ELF-1 (cell line): ENCODE data around the gene ESYT3.
"Not testable (repeated sequence)": the region's sequence is repeated elsewhere in the genome, so short reads cannot be mapped to it uniquely, and the experiment has no call there.

Experiments
- DNase-seq: peaks from one replicate; pipeline ENCODE4 v3.0.0-alpha.2; 2016; ENCODE audit warnings: low read depth, low spot score

ESYT3 gene

DNA sequence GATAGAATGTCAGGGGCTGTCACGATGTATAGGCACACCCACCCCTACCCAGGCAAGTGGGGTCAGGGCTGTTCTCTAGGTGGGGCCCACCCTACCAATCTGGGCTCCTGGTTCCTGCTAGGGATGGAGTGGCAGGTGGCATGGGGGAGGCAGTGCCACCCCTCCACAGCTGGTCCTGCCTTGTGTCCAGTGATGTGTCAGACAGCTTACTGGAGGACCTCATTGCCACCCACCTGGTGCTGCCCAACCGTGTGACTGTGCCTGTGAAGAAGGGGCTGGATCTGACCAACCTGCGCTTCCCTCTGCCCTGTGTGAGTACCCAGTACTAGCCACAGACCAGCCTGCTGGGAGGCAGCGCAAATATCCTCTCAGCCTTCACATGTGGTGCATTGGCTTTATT lies 27.5 kb downstream of the ESYT3 start:
- no peak for DNase-seq

DNA sequence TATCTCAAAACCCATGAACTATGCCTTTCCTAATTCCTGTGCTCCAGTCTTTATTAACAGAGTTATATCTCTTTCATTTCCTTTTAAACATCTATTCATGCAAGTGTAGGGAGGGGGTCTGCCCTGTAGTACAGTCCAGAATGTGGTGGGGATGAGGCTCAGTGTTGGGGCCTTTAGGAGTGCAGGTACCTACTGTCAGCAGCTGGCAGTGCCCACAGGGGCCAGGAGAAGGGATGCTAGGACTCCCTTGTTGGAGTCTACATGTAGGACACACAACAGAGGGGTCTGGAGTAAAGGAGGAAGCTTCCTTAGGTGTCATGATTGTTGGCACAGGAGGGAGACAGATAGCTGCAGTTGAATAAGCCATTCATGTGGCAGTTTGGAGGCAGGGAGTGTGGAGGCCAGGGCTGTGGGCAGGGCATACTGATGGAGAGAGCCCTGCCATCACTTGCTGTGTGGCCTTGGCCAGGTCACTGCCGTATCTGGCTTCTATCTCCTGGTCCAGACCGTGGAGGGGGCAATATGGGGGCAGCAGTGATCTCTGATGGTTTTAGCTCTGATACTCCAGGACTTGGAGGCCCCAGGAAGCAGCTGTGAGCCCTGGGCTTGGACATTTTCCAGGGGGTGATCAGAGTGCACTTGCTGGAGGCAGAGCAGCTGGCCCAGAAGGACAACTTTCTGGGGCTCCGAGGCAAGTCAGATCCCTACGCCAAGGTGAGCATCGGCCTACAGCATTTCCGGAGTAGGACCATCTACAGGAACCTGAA lies 29.5 kb downstream of the ESYT3 start:
- DNase-seq = no peak

DNA sequence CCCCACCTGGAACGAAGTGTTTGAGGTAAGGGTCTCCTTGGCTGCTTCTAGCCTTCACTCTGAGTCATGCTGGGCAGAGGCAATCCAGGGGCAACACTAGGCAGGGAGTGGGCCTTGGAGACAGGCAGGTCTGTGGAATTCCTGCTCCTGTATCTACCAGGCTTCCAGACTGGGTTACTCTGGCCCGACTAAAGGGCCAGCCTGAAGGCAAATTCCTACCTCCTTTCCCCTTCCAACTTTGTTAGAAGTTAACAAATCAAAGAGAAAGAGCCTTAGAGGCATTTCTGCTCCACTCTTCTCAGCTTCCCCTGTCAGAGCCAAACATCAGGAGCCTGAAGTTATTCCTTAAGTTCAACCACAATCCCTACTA lies 30.1 kb downstream of the ESYT3 start:
- DNase-seq = peak; percentile 85

DNA sequence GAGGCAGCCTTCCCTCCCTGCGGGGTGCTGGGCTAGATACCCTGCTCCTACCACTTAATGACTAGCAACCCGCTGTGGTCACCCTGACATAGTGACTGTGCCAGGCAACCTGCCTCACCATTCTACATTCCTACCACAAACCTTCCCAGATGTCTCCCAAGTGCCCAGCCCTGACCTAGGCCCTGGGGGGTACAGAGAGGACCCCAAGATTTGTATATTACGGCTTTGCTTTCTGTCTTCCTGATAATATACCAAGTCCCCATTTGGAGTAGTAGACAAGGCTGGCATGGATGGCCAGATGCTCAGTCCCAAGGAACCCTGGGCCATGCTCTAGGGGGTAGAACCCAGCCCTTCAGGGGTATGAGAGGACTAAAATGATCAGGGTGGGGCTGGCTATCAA lies 31.0 kb downstream of the ESYT3 start:
- DNase-seq = no peak

DNA sequence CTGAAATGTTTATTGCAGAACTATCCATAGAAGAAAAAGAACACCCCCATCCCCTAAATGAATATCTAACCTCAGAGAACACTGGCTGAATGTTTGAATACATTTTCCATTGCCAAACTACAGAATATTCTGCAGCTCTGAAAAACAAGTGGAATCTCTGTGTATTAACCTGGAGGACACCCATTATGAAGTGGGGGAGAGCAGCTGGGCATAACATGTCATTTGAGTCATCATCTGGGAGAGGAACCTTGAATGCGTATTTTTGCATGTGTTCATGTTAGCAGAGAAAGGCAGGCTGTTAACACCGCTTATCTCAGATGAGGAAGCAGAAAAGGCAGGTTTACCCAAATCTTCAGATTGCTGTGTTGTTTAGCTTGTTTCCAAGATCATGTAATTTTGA lies 31.5 kb downstream of the ESYT3 start:
- DNase-seq = no peak

DNA sequence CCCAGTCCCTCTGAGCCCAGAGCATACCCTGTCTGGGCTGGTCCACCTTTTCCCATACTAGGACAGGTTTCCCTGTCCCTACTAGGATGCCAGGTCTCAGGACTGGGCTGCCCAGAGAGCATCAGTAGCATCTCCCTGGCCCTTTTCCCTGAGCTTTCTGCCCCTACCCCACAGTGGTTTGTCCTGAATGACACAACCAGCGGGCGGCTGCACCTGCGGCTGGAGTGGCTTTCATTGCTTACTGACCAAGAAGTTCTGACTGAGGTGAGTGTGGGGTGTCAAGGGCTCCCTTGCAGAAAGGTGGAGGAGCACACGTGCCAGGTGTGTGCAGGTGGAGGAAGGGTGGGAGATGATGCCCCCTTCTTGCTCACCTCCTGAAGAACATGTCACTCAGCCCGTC lies 33.5 kb downstream of the ESYT3 start:
- DNase-seq = no peak

DNA sequence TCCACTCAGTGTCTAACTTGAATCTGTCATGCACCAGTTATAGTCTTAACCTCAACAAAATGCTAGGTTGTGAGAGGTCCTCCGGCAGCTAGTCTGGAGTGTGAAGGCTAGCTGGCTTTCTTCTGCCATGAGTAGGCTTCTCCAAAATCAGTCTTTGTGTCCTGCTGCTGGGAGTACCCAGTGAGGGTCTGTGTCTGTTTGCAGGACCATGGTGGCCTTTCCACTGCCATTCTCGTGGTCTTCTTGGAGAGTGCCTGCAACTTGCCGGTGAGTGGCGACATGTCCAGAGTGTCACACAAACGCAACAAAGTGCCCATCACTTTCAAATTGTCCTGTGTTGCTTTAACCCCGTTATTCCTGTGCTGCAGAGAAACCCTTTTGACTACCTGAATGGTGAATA lies 34.0 kb downstream of the ESYT3 start:
- no peak for DNase-seq

DNA sequence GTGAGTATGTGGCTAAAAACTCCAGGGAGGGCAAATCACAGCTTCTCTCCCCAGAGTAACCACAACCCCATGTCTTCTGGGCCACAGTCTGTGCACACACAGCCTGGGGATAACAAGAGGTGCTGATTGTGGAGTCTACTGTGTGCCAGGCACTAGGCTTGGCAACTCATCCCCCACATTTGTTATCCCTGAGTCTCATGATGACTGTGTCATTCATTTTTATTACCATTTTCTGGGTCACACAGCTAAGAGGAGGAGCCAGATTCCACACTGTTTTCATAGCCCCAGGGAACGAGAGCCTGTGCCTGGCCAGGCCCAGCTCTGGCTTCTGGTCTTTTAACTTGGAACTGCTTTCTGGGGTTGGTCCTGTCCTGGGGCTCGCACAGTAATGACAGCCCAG lies 34.5 kb downstream of the ESYT3 start:
- peak; percentile 71 for DNase-seq

DNA sequence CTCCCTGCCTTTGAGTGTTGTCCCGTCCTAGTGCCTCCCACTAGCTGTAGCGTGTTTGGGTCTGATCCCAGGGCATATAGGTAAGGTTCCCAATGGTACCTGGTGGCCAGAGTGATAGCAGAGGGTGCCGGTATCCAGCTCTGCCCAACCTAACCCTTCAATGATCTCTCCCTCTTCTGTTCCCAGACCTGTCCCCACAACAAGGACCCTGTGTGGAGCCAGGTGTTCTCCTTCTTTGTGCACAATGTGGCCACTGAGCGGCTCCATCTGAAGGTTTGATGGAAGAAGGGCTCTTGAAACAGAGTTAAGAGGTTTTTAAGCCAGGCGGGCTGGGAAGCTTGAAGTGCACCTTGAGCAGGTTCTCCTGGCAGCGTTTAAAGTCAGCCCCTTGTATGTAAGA lies 35.5 kb downstream of the ESYT3 start:
- no peak for DNase-seq

DNA sequence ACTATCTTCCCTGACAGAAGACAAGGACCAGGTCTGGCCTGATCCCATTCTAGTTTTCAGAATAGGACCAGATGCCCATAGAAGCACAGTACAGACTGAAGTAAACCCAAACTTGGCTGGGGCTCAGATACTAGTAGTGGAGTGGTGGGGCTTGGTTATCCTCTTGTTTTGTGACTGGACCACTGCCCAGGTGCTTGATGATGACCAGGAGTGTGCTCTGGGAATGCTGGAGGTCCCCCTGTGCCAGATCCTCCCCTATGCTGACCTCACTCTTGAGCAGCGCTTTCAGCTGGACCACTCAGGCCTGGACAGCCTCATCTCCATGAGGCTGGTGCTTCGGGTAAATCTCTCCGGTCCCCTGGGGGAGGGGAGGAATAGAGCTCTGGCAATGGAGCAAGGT lies 36.3 kb downstream of the ESYT3 start:
- no peak for DNase-seq

DNA sequence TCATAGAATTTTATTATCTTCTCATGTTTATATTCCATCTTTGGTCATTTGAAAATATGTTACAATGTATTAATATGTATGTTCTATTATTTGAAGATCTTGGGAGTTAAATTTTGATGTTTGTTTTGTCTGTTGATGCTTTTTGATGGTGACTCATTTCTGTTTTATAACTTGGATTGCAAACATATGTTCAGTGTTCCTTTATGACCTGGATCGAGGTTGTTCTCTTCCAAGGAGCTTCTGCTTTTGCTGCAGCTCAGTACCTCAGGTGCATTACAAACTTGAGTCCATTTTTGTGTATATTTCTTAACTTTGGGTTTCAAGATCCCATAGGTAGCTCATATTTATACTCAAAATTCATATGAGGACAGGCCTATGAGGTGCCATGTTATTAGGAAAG lies 37.1 kb downstream of the ESYT3 start:
- DNase-seq = no peak

DNA sequence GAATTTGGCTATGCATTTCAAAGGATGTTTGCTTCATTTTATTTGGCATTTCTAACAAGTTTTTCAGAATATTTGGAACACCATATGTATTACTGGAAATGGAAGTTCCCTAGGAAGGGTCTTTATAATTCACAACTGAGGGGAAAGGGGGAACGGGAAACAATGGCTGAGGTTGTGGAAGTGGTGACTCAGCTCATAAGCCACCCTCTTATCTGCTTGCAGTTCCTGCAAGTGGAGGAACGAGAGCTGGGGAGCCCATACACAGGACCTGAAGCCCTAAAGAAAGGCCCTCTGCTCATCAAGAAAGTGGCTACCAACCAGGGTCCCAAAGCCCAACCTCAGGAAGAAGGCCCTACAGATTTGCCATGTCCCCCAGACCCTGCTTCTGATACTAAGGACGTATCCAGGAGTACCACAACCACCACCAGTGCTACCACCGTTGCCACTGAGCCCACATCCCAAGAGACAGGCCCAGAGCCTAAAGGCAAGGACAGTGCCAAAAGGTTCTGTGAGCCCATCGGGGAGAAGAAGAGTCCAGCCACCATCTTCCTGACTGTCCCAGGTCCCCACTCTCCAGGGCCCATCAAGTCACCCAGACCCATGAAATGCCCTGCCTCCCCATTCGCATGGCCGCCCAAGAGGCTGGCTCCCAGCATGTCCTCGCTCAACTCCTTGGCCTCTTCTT lies 37.9 kb downstream of the ESYT3 start:
- no peak for DNase-seq

DNA sequence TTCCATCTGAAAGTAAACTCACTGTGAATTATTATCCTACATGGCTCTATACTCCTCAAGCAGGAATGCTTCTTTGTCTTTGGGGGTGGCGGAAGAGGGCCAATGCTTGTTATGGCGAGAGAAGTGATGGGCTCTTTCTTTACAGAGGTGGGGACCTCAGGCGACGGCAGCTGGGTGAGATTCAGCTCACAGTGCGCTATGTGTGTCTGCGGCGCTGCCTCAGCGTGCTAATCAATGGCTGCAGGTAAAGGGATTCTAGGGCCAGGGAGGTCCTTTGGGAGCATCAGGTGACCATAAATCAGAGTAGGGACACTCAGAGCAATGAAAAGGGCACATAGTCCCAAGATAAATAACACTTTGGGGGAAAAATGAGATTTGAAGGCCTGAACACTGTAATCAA lies 39.0 kb downstream of the ESYT3 start:
- DNase-seq = no peak

DNA sequence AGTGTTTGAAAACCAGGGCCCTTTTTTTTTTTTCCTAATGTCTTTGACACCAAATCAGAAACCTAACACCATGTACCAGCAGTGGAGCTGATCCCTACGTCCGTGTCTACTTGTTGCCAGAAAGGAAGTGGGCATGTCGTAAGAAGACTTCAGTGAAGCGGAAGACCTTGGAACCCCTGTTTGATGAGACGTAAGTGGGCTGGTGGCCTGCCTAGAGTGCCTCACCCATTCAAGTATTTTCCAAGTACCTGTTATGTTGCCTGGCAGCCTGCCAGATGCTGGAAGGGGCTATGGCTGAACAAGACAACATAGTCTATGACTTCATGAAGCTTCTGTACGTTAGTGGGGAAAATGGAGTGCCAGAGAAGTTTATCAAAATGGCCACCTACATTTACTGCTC lies 39.7 kb downstream of the ESYT3 start:
- no peak for DNase-seq

DNA sequence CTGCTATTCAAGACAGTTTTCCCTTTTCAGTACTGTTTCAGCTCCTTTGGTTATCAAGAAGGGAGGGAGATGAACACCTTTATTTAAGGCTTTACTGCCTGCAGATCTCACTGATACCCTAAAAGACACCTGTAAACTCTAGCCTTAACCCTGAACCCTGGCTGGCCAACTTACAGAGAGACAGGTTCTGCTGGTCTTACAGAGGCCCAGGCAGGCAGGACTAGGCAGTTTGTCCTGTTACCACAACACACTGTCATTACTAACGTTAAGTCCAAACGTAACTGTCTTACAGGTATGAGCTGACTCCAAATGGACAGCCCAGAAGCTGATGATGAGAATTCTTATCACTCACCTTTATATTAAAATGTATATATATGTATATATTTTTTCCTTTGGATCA lies 42.1 kb downstream of the ESYT3 start:
- DNase-seq = no peak

DNA sequence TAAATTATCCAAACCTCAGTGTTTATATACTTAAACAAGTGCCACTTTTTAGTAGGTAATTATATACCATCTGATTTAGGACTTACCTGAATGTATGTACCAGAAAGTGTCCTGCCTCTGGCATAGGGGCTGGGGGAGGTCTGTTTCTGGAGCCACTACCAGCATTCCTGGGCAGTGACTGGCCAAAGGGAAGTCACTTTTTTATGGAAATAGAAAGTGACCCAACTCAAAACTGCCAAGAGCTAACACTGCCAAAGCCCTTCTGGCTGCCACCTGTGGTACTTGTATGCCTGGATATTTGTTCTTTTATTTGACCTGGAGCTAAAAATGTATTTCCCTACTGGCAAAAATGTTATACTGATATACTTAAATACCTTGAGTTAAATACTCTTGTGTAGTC lies 42.7 kb downstream of the ESYT3 start:
- no peak for DNase-seq

DNA sequence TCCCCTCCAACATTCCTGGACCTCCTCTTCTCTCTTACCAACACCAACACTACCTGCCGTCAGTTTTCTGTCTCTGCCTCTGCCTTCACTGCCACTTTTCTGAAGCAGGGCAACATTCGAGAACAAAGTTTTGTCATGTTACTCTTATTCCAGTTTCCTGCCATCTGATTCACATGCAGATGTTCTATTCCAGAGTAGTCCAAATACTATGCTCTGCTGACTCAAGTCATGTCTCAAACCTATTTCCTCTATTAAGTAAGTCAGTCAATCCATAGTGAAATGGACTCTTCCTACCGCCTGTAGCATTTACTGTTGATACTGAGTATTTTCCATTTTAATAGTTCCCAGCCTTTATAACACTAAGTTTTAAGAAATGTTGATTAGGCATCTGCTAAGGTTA lies 43.4 kb downstream of the ESYT3 start:
- DNase-seq = no peak

DNA sequence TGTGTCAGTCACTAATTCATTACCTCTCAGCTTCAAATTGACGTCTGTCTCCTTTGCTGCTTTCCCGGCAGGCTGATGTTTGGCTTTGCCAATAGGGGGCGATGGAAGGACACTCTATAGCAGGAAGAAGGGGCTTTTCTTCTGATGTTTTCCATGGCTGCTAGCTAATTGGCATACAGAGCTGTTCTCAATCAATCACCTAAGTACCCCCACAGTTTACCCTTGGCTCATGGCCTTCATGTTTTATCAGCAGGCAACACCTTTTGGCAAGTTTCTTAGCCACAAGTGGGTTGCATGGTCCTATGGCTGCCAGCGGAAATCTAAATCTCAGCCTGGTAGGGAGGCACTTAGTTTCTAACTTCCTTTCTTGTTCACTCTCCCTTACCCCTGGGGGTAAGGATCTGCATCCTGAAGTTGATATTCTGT lies 45.0 kb downstream of the ESYT3 start:
- DNase-seq = peak; percentile 66

DNA sequence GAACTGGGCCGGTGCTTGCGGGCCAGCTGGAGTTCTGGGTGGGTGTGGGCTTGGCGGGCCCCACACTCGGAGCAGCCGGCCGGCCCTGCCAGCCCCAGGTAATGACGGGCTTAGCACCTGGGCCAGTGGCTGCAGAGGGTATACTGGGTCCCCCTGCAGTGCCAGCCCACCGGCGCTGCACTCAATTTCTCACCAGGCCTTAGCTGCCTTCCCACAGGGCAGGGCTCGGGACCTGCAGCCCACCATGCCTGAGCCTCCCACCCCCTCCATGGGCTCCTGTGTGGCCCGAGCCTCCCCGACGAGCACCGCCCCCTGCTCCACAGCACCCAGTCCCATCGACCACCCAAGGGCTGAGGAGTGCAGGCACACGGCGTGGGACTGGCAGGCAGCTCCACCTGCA lies 50.3 kb downstream of the ESYT3 start:
- not testable (repeated sequence) for DNase-seq

DNA sequence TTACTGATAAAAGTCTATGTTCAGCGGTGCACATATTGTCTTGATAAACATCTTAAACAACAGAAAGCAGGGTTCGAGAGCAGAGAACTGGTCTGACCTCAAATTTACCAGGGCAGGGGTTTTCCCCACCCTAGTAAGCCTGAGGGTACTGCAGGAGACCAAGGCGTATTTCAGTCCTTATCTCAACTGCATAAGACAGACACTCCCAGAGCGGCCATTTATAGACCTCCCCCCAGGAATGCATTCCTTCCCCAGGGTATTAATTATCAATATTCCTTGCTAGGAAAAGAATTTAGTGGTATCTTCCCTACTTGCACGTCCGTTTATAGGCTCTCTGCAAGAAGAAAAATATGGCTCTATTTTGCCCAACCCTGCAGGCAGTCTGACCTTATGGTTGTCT lies 52.2 kb downstream of the ESYT3 start:
- not testable (repeated sequence) for DNase-seq

DNA sequence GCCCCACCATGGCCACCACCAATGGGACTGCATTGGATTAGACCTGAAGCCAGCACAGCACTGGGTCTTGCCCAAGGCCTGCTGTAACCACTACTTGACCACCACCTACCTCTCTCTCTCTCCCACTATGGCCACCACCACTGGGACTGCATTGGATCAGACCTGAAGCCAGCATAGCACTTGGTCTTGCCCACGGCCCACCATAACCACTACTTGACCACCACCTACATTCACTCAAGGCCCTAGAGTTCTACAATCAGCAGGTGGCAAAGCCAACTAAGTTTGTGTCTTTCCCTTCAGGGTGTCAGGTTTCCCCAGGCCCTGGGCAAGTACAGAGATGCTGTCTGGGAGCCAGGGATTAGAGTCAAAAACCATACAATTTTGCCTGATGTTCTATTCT lies 57.6 kb downstream of the ESYT3 start:
- DNase-seq = no peak

DNA sequence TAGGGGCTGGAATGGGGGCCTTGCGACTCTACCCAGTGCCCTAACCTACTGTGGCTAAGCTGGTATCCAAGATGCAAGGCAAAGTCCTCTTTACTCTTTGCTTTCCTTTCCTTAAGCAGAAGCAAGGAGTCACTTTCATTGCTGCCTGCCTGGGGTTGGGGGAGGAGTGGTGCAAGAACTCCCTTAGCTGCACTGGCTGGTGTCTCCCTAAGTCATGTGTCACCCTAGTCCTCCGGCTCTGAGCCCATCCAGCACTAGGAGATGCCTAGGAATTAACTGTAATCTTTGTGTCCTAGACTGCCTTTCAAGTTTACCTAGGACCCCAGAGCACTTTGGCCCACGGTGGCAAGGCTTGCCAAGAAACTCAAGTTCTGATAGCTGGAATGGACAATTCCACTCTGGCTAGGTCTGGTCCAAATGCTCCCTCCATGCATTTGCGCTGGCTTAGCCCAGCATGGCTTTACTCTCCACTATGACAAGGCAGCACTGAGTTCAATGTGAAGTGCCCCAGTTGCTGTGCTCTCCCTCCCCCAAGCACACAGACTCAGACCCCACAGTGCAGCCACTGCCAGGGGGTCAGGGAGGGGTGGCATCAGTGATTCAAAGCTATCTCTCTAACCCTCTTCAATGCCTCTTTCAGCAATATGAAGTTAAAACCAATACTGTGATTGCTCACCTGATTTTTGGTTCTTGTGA lies 58.7 kb downstream of the ESYT3 start:
- DNase-seq = no peak
